Activated T-helper 1 cell treated with anti-CD3 and anti-CD28 coated beads, Interleukin-12 subunit alpha, Interleukin-12 subunit beta, Interleukin-2, Interleukin-4 antibody, amounts not matched to agents 30 ng/mL and 10 ng/mL and 1 ng/mL, durations not matched to agents 14 hours and 24 hours and 36 hours (primary cell): Measurements from ENCODE around the gene ZNF467. TPM values are rescaled to one million over a fixed set of nuclear protein-coding genes. Genes with fewer than 3 reads are reported as not detected.

Experiments used
- DNase-seq: peaks from one replicate; pipeline ENCODE4 v3.0.0; 2021; ENCODE audit warnings: low spot score
- H3K27ac Mint-ChIP-seq: one replicate; pipeline ENCODE4 v1.8.0; 2021; ENCODE audit warnings: mild to moderate bottlenecking, mixed read lengths
- H3K27me3 Mint-ChIP-seq: one replicate; pipeline ENCODE4 v1.8.0; 2022; ENCODE audit warnings: mild to moderate bottlenecking, moderate library complexity, mixed read lengths; ENCODE audit not compliant: insufficient read depth
- H3K36me3 Mint-ChIP-seq: one replicate; pipeline ENCODE4 v1.8.0; 2021; ENCODE audit warnings: low read depth, mixed read lengths
- H3K4me1 Mint-ChIP-seq: one replicate; pipeline ENCODE4 v1.8.0; 2021; ENCODE audit warnings: low read depth, mixed read lengths
- H3K4me3 Mint-ChIP-seq: one replicate; pipeline ENCODE4 v1.8.0; 2021; ENCODE audit warnings: mild to moderate bottlenecking, moderate library complexity, mixed read lengths
- H3K9me3 Mint-ChIP-seq: one replicate; pipeline ENCODE4 v1.8.0; 2021; ENCODE audit warnings: mixed read lengths
- intact Hi-C: fragments of 100-400 bp; cut with micrococcal nuclease; formaldehyde crosslinking; loops from one replicate; pipeline ENCODE4 v1.15.1; 2024
- total RNA-seq: library from RNA; stranded (reverse); gene quantifications from 2 replicates; pipeline ENCODE4 v1.2.3, GENCODE V29; 2022

Gene ZNF467
- total RNA-seq, 1 donor from 2014 or later = 0.10 TPM

DNA sequence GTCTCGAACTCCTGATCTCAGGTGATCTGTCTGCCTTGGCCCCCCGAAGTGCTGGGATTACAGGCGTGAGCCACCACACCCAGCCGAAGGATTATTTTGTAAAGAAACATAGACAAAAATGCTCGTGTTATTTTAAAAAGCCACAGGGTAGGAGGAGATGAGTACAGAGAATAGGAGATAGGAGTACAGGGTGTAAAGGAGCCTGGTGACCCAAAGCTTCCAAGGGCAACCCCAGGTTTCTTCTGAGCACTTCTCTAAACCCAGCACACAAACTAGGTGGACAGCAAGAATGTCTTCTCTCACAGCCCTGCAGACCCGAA is 54.7 kb downstream of the ZNF467 start:
- DNase-seq = no peak
- intact Hi-C loops = loop anchor here (10.0 kb wide), 2 partner anchors 434 to 1366 kb away; partner anchors contain the start of genes AGAP3, FASTK and TMUB1
- Mint-ChIP-seq H3K9me3 (no peaks in the 10 kb centered on the region), H3K27me3 (no peaks in the 10 kb centered on the region), H3K36me3 (no peaks in the 10 kb centered on the region), H3K4me1 (peaks cover 13% of the 10 kb centered on the region), H3K4me3 (no peak overlapping the region), H3K27ac (no peak overlapping the region)

DNA sequence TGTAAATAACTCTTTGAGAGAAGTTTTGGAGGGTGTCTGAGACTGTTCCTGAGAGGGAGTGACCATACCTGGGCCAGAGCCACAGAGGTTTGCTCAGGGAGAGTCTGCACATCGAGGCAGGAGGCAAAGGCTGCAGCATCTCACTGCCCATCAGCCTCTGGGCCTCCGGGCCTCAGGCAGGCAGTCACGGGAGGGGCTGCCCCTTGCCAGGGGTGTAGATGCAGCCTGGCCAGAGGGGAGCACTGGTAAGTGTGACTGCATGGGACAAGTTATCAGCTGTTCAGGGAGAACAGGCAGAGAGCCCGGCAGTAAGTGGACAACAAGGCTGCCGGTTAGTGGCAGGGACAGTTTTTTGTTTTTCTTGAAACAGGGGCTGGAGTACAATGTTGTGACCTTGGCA is 55.9 kb downstream of the ZNF467 start:
- peaks cover 13% of the 10 kb centered on the region for H3K4me1 Mint-ChIP-seq
- no peak for DNase-seq
- no peak overlapping the region for H3K27ac Mint-ChIP-seq
- H3K4me3 Mint-ChIP-seq = peak overlapping the region; percentile 29
- peaks cover 5% of the 10 kb centered on the region for H3K9me3 Mint-ChIP-seq
- H3K27me3 Mint-ChIP-seq = no peaks in the 10 kb centered on the region
- intact Hi-C loops = loop anchor here (10.0 kb wide), 2 partner anchors 433 to 1367 kb away; partner anchors contain the start of genes AGAP3, FASTK and TMUB1
- no peaks in the 10 kb centered on the region for H3K36me3 Mint-ChIP-seq

DNA sequence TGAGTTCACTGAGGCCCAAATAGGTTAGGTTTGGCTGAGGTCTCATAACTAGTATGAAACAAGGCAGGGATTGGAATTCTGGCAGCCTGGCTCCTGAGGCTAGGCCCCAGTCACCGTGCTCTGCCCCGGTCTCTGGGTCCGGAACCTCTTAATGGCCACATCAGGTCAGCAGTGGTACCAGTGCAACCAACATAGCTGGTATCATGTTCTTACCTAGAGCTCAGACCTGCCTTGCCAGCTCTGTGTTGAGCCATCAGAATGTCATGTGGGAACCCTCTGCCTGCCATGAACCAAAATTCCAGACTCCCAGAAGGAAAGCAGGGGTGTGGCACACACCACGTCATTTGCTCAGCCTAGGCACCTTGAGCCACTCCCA is 56.5 kb downstream of the ZNF467 start:
- no peak overlapping the region for H3K27ac Mint-ChIP-seq
- DNase-seq = no peak
- peaks cover 13% of the 10 kb centered on the region for H3K4me1 Mint-ChIP-seq
- H3K27me3 Mint-ChIP-seq = peaks cover 1% of the 10 kb centered on the region
- intact Hi-C loops = loop anchor here (10.0 kb wide), 2 partner anchors 432 to 1368 kb away; partner anchors contain the start of genes AGAP3, FASTK and TMUB1
- H3K4me3 Mint-ChIP-seq = no peak overlapping the region
- H3K36me3 Mint-ChIP-seq = no peaks in the 10 kb centered on the region
- peaks cover 7% of the 10 kb centered on the region for H3K9me3 Mint-ChIP-seq

DNA sequence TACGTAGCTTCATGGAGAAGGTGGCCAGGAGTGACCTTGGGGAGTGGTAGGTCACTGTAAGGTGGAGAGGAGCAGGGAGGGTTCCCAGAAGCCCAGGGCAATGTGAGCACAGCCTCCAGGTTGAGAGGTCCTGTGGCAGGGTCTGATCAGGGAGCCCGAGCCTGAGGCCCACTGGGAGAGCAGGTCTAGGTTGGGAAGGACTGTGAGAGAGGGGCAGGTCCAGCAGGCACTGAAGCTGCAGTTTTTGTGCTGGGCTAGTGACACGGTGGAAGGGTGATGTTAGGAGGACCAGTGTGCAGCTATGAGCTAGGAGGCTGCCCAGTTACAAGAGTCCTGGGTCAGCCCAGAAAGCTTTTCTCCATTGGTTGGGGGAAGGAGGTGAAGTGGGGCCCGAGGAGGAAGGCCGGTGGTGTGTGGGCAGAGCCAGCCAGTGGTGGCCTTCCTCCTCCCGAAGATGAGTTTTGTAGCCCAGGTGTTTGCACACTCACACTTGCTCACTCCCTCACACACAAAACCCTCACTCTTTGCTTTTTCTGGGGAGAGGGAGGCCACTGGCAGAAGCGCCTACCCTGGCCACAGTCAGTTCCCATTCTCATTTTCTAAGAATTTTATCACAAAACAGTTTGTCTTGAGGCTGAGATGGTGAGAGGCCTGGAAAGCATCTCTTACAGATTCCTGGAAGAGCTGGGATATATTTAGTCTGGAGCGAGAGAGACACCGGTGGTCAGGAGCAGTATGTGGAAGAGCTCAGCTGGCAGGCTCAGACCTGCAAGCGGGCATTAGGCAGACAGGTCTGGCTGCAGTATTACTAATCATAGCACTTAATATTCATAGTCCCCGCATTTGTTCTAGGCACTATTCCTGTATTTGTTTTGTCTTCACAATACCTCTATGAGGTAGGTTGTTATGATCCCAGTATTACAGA is 57.1 kb downstream of the ZNF467 start:
- peaks cover 13% of the 10 kb centered on the region for H3K4me1 Mint-ChIP-seq
- peaks cover 13% of the 10 kb centered on the region for H3K9me3 Mint-ChIP-seq
- no peak overlapping the region for H3K27ac Mint-ChIP-seq
- H3K27me3 Mint-ChIP-seq = peaks cover 4% of the 10 kb centered on the region
- no peak for DNase-seq
- H3K4me3 Mint-ChIP-seq = peak overlapping the region; percentile 83
- intact Hi-C loops = loop anchor here (10.0 kb wide), 2 partner anchors 431 to 1369 kb away; partner anchors contain the start of genes AGAP3, FASTK and TMUB1
- H3K36me3 Mint-ChIP-seq = no peaks in the 10 kb centered on the region

DNA sequence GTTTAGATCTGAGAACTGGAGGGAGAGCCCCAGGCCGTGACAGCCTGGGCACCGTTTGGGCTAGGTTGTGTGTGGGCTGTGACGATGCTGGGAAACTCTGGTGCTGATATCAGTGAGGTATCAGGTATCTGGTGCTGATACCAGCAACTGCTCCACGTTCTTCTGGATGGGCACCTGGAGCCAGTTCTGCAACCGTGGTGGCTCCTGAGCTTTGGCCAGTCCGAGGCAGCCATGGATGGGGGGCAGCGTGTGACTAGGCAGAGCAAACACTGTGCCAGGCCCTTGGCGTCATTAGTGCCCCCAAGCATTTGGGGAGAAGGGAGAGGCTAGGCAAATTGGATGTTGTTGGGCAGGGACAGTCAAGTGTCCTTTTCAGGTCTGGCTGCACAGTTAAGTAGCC is 57.9 kb downstream of the ZNF467 start:
- Mint-ChIP-seq H3K4me3 (peak overlapping the region; percentile 83), H3K36me3 (no peaks in the 10 kb centered on the region), H3K27me3 (peaks cover 4% of the 10 kb centered on the region), H3K9me3 (peaks cover 21% of the 10 kb centered on the region), H3K27ac (peak overlapping the region; percentile 35), H3K4me1 (peaks cover 13% of the 10 kb centered on the region)
- intact Hi-C loops = loop anchor here (2.0 to 10.0 kb wide), 3 partner anchors 53 to 1369 kb away; partner anchors contain the start of genes AGAP3, FASTK and TMUB1
- no peak for DNase-seq

DNA sequence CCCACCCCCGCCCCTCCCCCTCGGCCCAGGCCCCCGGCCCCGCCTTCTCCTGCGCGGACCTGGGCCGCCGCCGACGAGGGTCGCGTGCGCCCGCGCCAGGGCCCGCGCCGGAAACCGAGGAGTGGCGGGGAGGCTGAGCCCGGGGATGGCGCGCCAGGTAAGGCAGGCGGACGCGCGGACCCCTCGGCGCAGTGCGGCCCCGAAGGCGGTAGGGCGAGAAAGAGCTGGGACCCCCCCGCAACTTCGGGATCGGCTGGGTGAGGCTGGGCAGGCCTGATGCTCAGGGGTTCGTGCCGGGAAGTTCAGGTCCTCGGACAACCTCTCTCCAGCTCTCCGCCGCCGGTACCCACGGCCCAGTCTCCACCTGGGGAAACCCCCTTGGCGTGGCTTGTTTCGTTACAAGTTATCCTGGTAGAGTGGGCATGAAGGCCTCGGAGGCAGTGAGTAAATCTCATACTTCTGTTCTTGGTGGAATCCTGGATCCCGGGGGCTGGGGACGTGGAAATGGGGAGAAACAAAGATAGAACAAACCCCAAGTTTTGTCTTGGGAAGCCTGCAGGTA is 58.4 kb downstream of the ZNF467 start:
- intact Hi-C loops = loop anchor here (1.0 to 10.0 kb wide), 9 partner anchors 52 to 1370 kb away; partner anchors contain the start of genes AGAP3, ATP6V0E2, FASTK and TMUB1
- Mint-ChIP-seq H3K9me3 (peaks cover 21% of the 10 kb centered on the region), H3K36me3 (no peaks in the 10 kb centered on the region), H3K4me1 (peaks cover 13% of the 10 kb centered on the region), H3K27me3 (peaks cover 4% of the 10 kb centered on the region), H3K4me3 (peak overlapping the region; percentile 83), H3K27ac (peak overlapping the region; percentile 35)
- DNase-seq = no peak

Other genes starting within 250 kb of the ZNF467 start
- gene ZNF862, start 64.8 kb upstream of the ZNF467 start, total RNA-seq = 14.2 and 19.3 TPM in 2 replicates
- gene ATP6V0E2, start 100.4 kb upstream of the ZNF467 start, total RNA-seq = 47.5 and 51.2 TPM in 2 replicates